Right cardiac atrium (tissue), 5 donors: ENCODE results near the gene KRTAP1-1. TPM values are rescaled to one million over a fixed set of nuclear protein-coding genes. Genes with fewer than 3 reads are reported as not detected.
"Not testable (repeated sequence)": the region's sequence is repeated elsewhere in the genome, so short reads cannot be mapped to it uniquely, and the experiment has no call there.

Source experiments
- ATAC-seq, 2 donors: fragments of 200-7000 bp; cut with Tn5 transposase; one replicate each; pipeline versions ENCODE4 v1.8.0 to v1.9.1; 2020; ENCODE audit warnings: moderate library complexity in 2 of 2, mild to moderate bottlenecking in 1 of 2
- DNase-seq, 3 donors: peaks; one replicate each; pipeline ENCODE4 v3.0.0-alpha.2; 2020
- H3K27ac ChIP-seq: one replicate; pipeline ENCODE4 v1.5.1; 2013; ENCODE audit warnings: mild to moderate bottlenecking, low read length, control low read depth, moderate library complexity
- H3K27me3 ChIP-seq: one replicate; pipeline ENCODE4 v1.6.1; 2013; ENCODE audit not compliant: control insufficient read depth, insufficient read depth
- H3K4me1 ChIP-seq: one replicate; pipeline ENCODE4 v1.6.1; 2013; ENCODE audit warnings: low read length; ENCODE audit not compliant: control insufficient read depth, insufficient read depth
- H3K4me3 ChIP-seq: one replicate; pipeline ENCODE4 v1.5.1; 2013; ENCODE audit warnings: low read length, control low read depth
- H3K9me3 ChIP-seq: one replicate; pipeline ENCODE4 v1.6.1; 2013; ENCODE audit warnings: low read length; ENCODE audit not compliant: control insufficient read depth
- WGBS: extraction: QIAGEN DNeasy Blood & Tissue Kit; methylation state at CpG from one replicate; pipeline ENCODE4 v1.1.7; 2013; 5-methylcytosine and 5-hydroxymethylcytosine counted together
- intact Hi-C, 4 donors: fragments of 100-400 bp; cut with DNase I; formaldehyde crosslinking; loops; one replicate each; pipeline versions ENCODE4 v1.11.0 to v1.14.0; 2022 to 2023
- polyA plus RNA-seq: library from polyadenylated mRNA; stranded (reverse); fragments of 200-250 nt; gene quantifications from one replicate; pipeline ENCODE4 v1.2.3, GENCODE V29; 2013
- total RNA-seq, 4 donors: library from RNA; stranded (reverse); fragmentation: NEBNext Ultra II Directional; extraction: Animal tissue kit (Norgen Biotek cat#: 25700); gene quantifications; one replicate each; pipeline ENCODE4 v1.2.1, GENCODE V29; 2021
- donor health status: healthy with polysubstance abuse.
- donor health status: DM: no; HTN: yes; CAD: no.
- donor health status: DM: no; HTN: no; CAD: no.
- donor health status: DM: no; HTN: yes; CAD: no; lungs with severe emphysema.
- donor health status: DM: yes; HTN: yes; CAD: no.

Gene KRTAP1-1
- total and polyA plus RNA-seq, 5 donors, result not detected

GRCh38 chr17:41065829-41066624 is 24.8 kb upstream of the KRTAP1-1 start, which contains the start of gene KRTAP2-4:
Gene KRTAP2-4 (minus strand): TSS chr17:41065879. CDS start chr17:41065845, 34 bp downstream.
- ATAC-seq (no peak), DNase-seq (no peak)
- no peak within 1 kb of the TSS for H3K27ac ChIP-seq
- no peak within 1 kb of the TSS for H3K4me3 ChIP-seq
- H3K27me3 ChIP-seq, result peaks cover 3% of the 10 kb centered on the region
- 87% methylated on average over 6 of the region's 6 CpGs for WGBS
- no peaks in the 10 kb centered on the region for H3K4me1 ChIP-seq
- H3K9me3 ChIP-seq, result no peaks in the 10 kb centered on the region
- intact Hi-C loops, result no loop called here

DNA sequence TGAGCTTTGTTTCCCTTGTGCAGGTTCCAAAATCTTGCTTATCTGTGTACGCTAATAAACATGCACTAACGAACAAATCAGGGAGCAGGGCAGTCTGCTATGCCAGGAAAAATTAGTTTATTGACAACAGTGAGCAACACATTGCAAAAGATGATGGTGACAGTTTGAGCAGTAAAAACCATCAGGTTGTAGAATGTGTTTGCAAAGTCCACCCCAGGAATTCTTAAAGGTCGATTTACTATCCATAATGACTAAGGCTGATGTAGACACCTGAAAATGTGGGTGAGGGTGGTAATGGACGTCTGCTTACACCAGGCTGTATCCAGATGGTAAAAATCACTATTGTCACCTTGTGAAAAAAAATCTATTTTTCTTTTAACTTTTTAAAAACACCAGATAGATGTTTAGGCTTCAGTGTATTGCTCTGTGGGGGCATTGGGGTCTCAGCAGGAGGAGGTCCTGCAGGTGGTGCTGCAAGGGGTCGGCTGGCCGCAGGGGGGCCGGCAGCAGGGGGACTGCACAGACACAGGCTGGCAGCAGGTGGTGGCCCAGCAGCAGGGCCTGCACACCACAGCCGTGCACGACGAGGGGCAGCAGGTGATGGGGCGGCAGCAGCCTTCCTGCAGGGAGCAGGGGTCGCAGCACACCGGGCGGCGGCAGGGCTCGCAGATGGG is 23.9 kb upstream of the KRTAP1-1 start:
- H3K27me3 ChIP-seq, intact Hi-C loops, DNase-seq, H3K9me3 ChIP-seq, H3K4me3 ChIP-seq, H3K4me1 ChIP-seq, H3K27ac ChIP-seq, ATAC-seq: not testable (repeated sequence)
- 63% methylated on average over 7 of the region's 16 CpGs for WGBS

DNA sequence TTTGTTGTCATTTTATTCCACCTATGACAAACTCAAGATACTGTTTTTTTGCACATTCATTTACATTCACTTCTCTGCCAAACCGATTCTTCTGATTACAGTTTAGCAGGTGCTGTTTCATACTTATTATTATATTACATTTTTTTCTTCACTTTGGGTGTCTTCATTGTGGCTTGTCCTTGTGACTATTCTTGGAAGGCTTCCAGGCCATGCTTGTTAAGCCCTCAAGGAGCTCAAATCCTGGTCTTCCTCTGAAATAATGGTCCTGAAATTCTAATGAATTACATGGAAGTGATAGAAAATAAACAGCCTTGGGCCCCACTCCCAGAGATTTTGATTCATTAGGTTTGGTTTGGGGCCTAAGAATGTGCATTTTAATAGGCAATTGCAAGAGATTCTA is 23.1 kb upstream of the KRTAP1-1 start:
- peaks cover 3% of the 10 kb centered on the region for H3K27me3 ChIP-seq
- 78% methylated on average over 1 of the region's 1 CpG for WGBS
- DNase-seq (no peak), ATAC-seq (no peak)
- intact Hi-C loops, result no loop called here
- no peak overlapping the region for H3K27ac ChIP-seq
- H3K4me3 ChIP-seq, result no peak overlapping the region
- H3K4me1 ChIP-seq, result no peaks in the 10 kb centered on the region
- H3K9me3 ChIP-seq, result no peaks in the 10 kb centered on the region

GRCh38 chr17:41063449-41063848 is 22.2 kb upstream of the KRTAP1-1 start:
- no peak for DNase-seq
- H3K9me3 ChIP-seq, result no peaks in the 10 kb centered on the region
- no peak overlapping the region for H3K4me3 ChIP-seq
- H3K4me1 ChIP-seq, result no peaks in the 10 kb centered on the region
- H3K27me3 ChIP-seq, result peaks cover 3% of the 10 kb centered on the region
- 85% methylated on average over 4 of the region's 4 CpGs for WGBS
- intact Hi-C loops, result no loop called here
- H3K27ac ChIP-seq, result no peak overlapping the region
- no peak for ATAC-seq

DNA sequence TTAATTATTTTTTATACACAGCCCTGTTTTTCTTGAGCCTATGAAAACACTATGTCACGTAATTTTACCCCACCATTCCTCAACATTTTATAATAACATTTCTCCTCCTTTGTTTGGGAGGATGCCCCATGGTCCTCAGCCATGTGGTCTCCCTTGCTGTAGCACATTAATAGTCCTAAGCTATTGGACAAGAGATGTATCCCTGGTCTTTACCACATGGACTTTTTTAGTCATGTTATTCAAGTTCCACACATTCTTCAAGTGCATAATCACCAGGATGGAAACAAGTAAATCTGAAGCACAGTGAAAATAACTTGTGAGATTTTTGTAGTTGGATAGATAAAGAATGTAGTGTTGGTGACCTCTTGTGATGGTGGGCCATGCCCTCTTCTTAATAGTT is 20.7 kb upstream of the KRTAP1-1 start:
- H3K27me3 ChIP-seq, result no peaks in the 10 kb centered on the region
- H3K4me1 ChIP-seq, result no peaks in the 10 kb centered on the region
- H3K4me3 ChIP-seq, result no peak overlapping the region
- no peak overlapping the region for H3K27ac ChIP-seq
- no peaks in the 10 kb centered on the region for H3K9me3 ChIP-seq
- WGBS, result 74% methylated on average over 1 of the region's 1 CpG
- DNase-seq, result no peak
- no peak for ATAC-seq
- intact Hi-C loops, result no loop called here

- Histone ChIP-seq H3K4me3 (no peak within 1 kb of the TSS), H3K4me1 (no peaks in the 10 kb centered on the region), H3K27ac (no peak within 1 kb of the TSS), H3K27me3 (no peaks in the 10 kb centered on the region), H3K9me3 (no peaks in the 10 kb centered on the region)
- WGBS, result 56% methylated on average over 6 of the region's 6 CpGs
- DNase-seq (no peak), ATAC-seq (no peak)
- intact Hi-C loops, result no loop called here
These were observed 18.9 kb upstream of the KRTAP1-1 start, which contains the start of gene KRTAP2-3 for GRCh38 chr17:41060052-41060604. Gene KRTAP2-3 (minus strand): TSS chr17:41060114. CDS start chr17:41060050, 64 bp downstream.

- WGBS, result 24% methylated on average over 11 of the region's 31 CpGs
- H3K4me3 ChIP-seq, DNase-seq, H3K9me3 ChIP-seq, intact Hi-C loops, ATAC-seq, H3K4me1 ChIP-seq, H3K27ac ChIP-seq, H3K27me3 ChIP-seq: not testable (repeated sequence)
These were observed 18.2 kb upstream of the KRTAP1-1 start for GRCh38 chr17:41059276-41060051.

- ATAC-seq, result no peak
- Histone ChIP-seq H3K4me3 (no peak overlapping the region), H3K27ac (no peak overlapping the region), H3K27me3 (peaks cover 3% of the 10 kb centered on the region), H3K4me1 (no peaks in the 10 kb centered on the region), H3K9me3 (no peaks in the 10 kb centered on the region)
- intact Hi-C loops, result no loop called here
- 86% methylated on average over 5 of the region's 5 CpGs for WGBS
- DNase-seq, result no peak
These were observed 17.5 kb upstream of the KRTAP1-1 start for GRCh38 chr17:41058741-41059140.

GRCh38 chr17:41057547-41057946 is 16.3 kb upstream of the KRTAP1-1 start:
- ATAC-seq, result no peak
- Histone ChIP-seq H3K27me3 (peaks cover 3% of the 10 kb centered on the region), H3K4me1 (no peaks in the 10 kb centered on the region), H3K27ac (no peak overlapping the region), H3K4me3 (no peak overlapping the region), H3K9me3 (no peaks in the 10 kb centered on the region)
- 95% methylated on average over 1 of the region's 1 CpG for WGBS
- DNase-seq, result no peak
- intact Hi-C loops, result no loop called here

GRCh38 chr17:41055130-41055529 is 13.9 kb upstream of the KRTAP1-1 start, which contains the start of gene KRTAP2-2:
Gene KRTAP2-2 (minus strand): TSS chr17:41055230. CDS start chr17:41055211, 19 bp downstream.
- WGBS, result 39% methylated on average over 1 of the region's 6 CpGs

More at GRCh38 chr17:41055130-41055529, 13.9 kb upstream of the KRTAP1-1 start, which contains the start of gene KRTAP2-2:
- H3K9me3 ChIP-seq, intact Hi-C loops, H3K4me1 ChIP-seq, H3K4me3 ChIP-seq, ATAC-seq, DNase-seq, H3K27ac ChIP-seq, H3K27me3 ChIP-seq: not testable (repeated sequence)
